BE2C (cell line): Measurements from ENCODE around the gene CMIP.

Experiments
- DNase-seq: peaks from one replicate; pipeline ENCODE4 v3.0.0-alpha.2; 2020
- H3K27me3 ChIP-seq: fragments of 250-450 bp; sonication (Bioruptor Pico); 2 replicates; pipeline ENCODE4 v1.5.1; 2020; ENCODE audit warnings: mild to moderate bottlenecking
- H3K36me3 ChIP-seq: fragments of 250-450 bp; sonication (Bioruptor Pico); 2 replicates; pipeline ENCODE4 v1.5.1; 2020; ENCODE audit warnings: mild to moderate bottlenecking
- H3K4me1 ChIP-seq: fragments of 250-450 bp; sonication (Bioruptor Pico); 2 replicates; pipeline ENCODE4 v1.5.1; 2020
- H3K4me3 ChIP-seq: 2 replicates; pipeline ENCODE4 v1.5.1; 2011; ENCODE audit warnings: low read depth, low read length
- H3K9me3 ChIP-seq: fragments of 250-450 bp; sonication (Bioruptor Pico); 2 replicates; pipeline ENCODE4 v1.5.1; 2020
- TF ChIP-seq, protein P1 (sequence below): IDR thresholded peaks from 2 replicates; pipeline ENCODE4 v1.5.1; 2012; ENCODE audit warnings: mild to moderate bottlenecking, low read depth, low read length

CMIP gene

DNA sequence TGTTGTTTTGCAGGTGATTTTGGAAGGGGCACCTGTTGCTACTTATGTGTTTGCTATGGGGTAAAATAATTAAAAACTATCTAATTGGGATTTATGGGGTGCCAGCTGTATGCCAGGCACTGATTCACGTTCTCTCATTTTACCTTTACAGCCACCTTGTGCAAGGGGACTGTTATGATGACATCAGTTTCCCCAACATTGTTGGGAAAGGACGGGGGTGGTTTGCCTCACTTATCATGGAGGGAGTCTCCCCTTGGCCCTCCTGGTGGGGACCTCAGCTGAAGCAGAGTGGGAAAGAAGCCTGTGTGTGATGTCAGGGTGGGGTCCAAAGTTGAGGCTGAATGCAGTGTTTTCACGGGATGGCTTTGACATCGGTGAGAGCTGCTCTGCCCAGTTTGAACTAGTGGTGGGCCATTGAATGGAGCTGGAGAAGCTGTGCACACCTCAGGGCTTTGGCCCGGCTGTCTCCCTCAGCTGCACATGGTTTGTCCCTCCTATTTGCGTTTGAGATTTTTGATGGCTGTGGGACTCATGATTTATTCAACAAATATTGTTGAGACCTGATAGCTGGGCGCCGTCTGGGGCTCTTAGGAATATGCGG, 36.1 kb downstream of the CMIP start:
- Histone ChIP-seq H3K4me1 (no peaks in the 10 kb centered on the region), H3K36me3 (no peaks in the 10 kb centered on the region), H3K9me3 (no peaks in the 10 kb centered on the region), H3K4me3 (no peak overlapping the region), H3K27me3 (no peaks in the 10 kb centered on the region)
- TF ChIP-seq, protein P1, sequence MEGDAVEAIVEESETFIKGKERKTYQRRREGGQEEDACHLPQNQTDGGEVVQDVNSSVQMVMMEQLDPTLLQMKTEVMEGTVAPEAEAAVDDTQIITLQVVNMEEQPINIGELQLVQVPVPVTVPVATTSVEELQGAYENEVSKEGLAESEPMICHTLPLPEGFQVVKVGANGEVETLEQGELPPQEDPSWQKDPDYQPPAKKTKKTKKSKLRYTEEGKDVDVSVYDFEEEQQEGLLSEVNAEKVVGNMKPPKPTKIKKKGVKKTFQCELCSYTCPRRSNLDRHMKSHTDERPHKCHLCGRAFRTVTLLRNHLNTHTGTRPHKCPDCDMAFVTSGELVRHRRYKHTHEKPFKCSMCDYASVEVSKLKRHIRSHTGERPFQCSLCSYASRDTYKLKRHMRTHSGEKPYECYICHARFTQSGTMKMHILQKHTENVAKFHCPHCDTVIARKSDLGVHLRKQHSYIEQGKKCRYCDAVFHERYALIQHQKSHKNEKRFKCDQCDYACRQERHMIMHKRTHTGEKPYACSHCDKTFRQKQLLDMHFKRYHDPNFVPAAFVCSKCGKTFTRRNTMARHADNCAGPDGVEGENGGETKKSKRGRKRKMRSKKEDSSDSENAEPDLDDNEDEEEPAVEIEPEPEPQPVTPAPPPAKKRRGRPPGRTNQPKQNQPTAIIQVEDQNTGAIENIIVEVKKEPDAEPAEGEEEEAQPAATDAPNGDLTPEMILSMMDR, result no peak
- DNase-seq, result no peak

DNA sequence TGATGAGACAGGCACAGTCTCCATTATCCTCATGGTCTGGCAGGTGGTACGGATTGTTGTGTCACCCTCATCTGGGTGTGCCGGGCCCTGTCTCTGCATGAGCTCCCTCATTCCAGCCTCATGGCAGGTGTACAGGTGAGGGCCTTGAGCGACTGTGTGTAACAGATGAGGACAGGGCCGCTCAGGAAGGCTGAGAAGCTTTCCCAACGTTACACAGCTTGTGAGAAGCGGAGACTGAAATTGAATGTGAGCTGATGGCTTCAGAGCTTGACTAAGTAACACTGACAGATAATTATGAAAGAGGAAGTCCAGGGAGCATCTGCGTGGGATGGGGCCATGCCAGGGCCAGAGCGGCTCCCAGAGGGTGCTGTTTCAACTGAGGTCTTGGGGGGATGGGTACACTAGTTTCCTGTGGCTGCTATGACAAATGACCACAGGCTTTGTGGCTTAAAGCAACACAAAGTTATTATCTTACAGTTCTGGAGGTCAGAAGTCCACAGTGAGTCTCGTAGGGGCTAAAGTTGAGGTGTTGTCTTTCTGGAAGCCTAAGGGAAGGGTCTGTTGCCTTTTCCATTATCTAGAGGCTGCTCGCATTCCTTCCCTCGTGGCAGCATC, 36.7 kb downstream of the CMIP start:
- DNase-seq, result no peak
- H3K36me3 ChIP-seq, result no peaks in the 10 kb centered on the region
- no peak overlapping the region for H3K4me3 ChIP-seq
- H3K4me1 ChIP-seq, result no peaks in the 10 kb centered on the region
- no peaks in the 10 kb centered on the region for H3K9me3 ChIP-seq
- TF ChIP-seq, protein P1, result no peak
- H3K27me3 ChIP-seq, result no peaks in the 10 kb centered on the region

DNA sequence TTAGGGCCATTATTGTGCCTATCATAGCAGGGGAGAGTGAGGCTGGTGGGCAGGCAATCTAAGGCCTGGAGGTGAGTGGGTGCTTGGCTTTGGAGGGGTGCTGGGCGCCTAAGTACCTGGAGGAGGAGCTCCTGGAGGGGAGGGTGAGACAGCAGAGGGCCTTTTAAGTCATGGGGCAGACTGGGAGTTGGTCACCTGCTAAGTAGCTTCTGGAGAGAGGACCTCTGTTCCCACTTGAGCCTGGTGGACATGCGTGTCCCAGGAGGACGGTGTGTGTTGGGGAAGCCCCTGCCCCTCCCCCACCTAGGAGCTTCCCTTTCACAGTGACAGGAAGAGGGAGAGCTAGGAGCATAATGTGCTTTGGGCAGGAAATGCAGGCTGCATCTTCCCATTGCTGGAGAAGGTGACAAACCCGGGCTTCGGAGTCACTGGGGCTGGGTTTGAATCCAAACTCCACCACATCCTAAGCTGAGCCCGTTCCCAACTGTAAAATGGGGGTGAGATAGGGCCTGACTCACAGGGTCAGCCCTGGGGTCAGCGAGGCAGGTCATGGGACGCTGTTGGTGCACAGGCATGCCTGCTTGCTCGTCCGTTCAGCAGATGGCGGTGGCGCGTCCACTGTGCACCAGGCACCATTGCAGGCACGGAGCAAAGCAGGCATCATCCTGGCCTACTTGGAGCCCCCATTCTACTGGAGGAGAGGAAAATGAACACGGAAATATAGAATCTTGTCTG, 37.9 kb downstream of the CMIP start:
- H3K4me3 ChIP-seq, result no peak overlapping the region
- no peaks in the 10 kb centered on the region for H3K27me3 ChIP-seq
- TF ChIP-seq, protein P1, result no peak
- DNase-seq, result no peak
- H3K4me1 ChIP-seq, result no peaks in the 10 kb centered on the region
- H3K9me3 ChIP-seq, result no peaks in the 10 kb centered on the region
- H3K36me3 ChIP-seq, result no peaks in the 10 kb centered on the region

DNA sequence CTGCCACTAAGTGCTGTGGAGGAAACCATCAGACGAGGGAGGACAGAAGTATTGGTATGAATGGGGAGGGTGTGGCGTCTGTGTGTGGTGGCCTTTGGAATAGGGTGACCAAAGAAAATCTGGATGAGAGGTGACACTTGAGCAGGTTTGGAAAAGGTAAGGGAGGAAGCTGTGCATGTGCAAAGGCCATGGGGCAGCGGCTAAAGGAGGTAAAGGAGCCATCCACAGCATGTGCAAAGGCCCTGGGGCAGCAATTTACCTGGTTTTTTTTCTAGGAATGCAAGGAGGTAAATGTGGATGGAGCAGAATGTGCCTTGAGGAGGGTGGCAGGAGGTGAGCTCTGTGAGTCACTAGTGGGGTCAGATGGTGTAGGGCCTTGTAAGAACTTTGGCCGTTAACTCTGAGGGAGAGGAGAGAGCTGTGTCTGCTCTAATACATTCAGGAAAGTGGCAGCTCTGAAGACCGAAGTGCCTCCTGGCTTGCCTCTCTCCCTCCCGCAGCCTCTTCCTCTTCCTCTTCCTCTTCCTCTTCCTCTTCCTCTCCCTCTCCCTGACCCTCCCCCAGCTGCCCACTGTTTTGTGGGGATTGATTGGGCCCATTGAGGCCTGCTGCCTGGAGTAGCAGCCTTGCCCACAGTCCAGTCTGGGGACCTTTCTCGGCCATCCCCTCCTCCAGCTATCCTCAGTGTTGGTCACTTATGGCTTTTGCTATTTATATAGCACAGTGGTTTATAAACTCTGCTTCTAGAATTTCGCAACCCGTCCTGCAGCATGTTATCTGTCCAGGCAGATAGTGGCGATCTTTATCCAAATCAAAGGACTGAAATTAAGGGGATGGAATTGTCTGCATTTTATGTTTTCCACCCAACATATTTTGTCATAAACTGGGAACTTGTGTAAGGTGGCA, 38.7 kb downstream of the CMIP start:
- Histone ChIP-seq H3K4me1 (no peaks in the 10 kb centered on the region), H3K9me3 (no peaks in the 10 kb centered on the region), H3K4me3 (no peak overlapping the region), H3K36me3 (no peaks in the 10 kb centered on the region), H3K27me3 (no peaks in the 10 kb centered on the region)
- DNase-seq, result no peak
- TF ChIP-seq, protein P1, result no peak

DNA sequence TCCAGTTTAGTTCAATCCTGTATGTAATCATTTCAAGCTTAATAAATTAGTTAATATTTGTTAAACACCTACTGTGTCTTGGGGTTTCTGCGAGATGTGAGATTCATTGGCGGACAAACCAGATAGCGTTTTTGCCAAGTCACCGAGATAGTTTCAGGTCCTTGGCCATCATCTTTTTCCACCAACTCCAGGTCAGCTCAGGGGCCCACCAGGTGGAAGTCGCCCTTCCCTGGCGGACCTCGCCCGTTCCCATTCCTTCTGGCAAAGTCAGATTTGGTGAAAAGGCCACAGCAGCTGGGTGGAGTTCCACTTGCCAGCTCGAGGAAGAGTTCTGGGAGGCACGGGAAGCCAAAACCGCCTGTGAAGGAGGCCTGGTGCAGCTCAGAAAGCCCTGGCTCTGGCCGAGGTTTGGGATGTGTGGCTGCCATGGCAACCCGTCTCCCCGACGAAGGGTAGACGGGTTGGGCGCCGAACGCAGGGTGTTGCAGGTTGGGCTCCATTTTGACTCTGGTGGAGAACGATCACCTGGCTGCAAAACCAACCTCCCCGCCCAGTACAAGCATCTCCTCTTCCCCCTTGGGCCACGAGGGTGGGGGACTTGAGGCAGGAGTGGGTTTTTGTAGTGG, 39.5 kb downstream of the CMIP start:
- H3K4me1 ChIP-seq, result no peaks in the 10 kb centered on the region
- no peaks in the 10 kb centered on the region for H3K9me3 ChIP-seq
- no peak for DNase-seq
- H3K27me3 ChIP-seq, result no peaks in the 10 kb centered on the region
- TF ChIP-seq, protein P1, result no peak
- no peaks in the 10 kb centered on the region for H3K36me3 ChIP-seq
- no peak overlapping the region for H3K4me3 ChIP-seq
